Measurements from ENCODE around the gene VSX2. TPM values are rescaled to one million over a fixed set of nuclear protein-coding genes. Genes with fewer than 3 reads are reported as not detected.

VSX2 gene
- total RNA-seq, 2 donors from 2014 or later: not detected

DNA sequence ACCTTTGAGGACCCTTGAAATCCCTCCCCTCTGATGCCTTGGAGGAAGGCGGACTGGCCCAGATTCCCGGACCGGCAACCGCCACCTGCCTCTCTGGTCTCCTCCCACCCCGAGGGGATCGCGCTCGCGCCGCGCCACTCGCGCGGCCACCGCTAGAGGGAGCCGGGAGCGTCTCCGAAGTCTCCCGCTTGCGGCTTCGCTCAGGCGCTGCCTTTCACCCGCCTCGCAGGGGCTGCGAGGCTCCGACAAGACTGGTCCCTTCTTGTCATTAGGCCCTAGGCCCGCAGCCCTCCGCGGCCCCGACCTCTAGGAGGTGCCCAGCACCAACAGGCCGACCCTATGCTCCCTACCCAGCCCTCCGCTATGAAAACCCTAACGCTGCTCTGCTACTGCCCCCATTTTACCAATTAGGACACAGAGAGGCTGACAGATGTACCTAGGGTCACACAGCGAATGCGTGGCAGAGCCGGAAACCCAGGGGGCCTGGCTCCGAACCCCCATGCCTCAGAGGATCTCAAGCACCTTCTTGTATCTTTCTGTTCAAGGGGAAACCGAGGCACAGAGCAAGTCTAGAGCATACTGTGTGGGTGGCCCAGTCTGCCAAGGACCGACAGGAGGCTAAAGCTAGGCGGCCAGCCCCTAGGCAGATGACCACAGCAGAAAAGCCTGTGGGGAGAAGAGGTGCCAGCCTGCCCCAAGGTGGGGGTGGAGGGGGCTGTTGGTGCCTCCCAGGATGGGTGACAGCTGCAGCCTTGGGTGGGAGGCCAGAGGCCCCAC is 21.4 kb upstream of the VSX2 start:
- Mint-ChIP-seq H3K27ac (no peak overlapping the region), H3K36me3 (no peaks in the 10 kb centered on the region)
- peak; percentile 67 to 88 for DNase-seq (ENCODE audit: low spot score in 2 of 2)

DNA sequence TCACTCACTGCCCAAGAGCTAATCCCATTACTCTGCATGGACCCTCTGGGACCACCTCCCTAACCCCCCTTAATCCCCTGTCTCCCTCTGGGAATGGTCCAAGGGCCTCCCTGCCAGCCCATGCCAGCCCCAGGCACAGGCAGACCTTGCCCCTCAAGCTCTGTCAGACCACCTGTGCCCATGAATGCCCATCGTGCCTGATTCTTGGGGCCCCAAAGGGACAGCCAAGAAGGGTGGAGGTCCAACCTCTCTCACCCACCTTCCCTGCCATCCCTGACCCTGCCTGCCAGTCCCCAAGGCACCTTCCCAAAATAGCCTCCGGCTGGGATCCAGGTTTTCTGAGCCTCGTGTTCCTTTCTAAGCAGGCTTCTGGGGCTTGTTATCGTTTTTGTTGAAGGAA is 20.8 kb upstream of the VSX2 start:
- Mint-ChIP-seq H3K36me3 (no peaks in the 10 kb centered on the region), H3K9me3 (no peaks in the 10 kb centered on the region), H3K27ac (no peak overlapping the region)
- no peak for DNase-seq (ENCODE audit: low spot score in 2 of 2)
- no peak for ATAC-seq

More for the DNA sequence above, 21.4 kb upstream of the VSX2 start:
- peak; percentile 89 to 94 for ATAC-seq
- H3K9me3 Mint-ChIP-seq: no peaks in the 10 kb centered on the region

DNA sequence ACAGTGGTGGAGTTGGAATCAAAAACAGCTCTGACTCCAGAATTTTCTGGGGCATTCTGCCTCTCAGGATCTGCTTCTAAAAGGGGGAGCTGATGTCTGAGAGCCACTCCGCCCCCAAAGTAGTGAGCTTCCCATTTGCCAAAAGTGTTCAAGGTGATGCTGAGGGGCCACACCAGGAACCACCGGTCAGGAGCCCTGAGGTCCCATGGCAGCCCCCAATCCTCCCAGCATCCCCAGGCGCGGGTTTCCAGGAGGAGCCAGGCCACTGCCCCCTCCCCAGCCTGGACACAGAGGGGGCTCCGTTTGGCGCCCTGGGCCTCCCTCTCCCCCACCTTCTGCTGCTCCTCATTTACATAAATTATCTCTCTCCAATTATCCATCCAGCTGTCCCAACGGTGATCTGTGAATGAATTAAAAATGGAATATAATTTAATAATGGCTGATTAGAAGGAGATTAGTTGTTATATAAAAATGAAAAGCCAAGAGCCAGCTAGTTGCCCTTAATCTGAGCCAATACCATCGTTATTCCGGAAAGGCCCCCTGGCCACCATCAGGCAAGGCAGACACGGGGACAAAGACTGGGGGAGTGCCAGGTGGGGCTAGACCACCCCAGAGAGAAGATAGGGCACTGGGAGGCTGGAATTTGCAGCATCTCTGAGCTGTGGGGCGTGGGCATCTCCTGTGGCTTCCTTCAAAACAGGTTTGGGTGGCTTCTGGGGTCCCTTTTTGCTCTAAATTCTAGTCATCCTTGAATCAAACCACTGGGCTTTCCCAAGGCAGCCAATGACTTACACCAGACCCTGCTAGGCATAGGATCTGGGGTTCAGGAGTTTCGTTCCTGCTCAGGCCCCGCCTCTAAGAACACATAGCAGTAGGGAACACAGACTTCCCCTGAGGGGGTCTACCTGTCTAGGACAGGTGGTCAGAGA is 19.7 kb upstream of the VSX2 start:
- Mint-ChIP-seq H3K9me3 (no peaks in the 10 kb centered on the region), H3K27ac (no peak overlapping the region), H3K36me3 (no peaks in the 10 kb centered on the region)
- DNase-seq (ENCODE audit: low spot score in 2 of 2): no peak
- no peak for ATAC-seq

DNA sequence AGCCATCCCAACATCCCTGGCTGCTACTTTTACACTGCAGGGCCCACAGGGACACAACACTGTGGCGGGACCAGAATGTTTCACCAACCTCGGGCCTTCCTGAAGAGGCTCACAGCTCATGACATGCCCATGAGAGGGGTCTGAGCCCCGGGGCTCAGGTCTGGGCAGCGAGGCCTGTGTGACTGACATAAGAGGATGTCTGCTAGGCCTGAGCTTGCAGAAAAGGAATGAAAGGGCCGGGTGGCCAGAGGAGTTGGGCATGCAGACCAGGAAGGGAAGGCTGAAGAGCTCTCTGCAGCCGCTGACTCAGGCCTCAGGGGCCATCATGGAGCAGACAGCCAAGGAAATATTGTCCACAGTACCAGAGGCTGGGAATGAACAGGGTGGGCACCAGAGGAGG is 18.3 kb upstream of the VSX2 start:
- Mint-ChIP-seq H3K9me3 (no peaks in the 10 kb centered on the region), H3K27ac (no peak overlapping the region), H3K36me3 (no peaks in the 10 kb centered on the region)
- ATAC-seq (no peak), DNase-seq (ENCODE audit: low spot score in 2 of 2) (no peak)

DNA sequence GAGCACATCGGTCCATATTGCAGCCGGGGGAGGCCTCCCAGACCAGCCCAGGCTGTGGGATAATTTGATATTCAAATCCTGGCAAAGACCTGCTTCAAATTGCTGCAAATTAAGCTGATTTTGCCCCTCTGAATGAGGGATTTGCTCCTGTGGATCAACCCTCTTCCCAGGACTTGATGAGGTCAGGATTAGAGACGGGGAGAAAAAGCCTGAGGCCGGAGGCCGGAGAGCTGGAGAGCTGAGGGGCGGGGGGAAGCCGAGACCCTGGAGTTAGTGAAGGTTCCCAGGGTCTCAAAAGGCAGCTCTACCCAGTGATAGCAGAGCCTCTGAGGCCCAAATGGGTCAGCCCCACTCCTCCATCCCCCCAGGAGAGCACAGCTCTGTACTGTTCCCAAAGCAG is 17.5 kb upstream of the VSX2 start:
- H3K9me3 Mint-ChIP-seq: no peaks in the 10 kb centered on the region
- DNase-seq (ENCODE audit: low spot score in 2 of 2): no peak
- no peak for ATAC-seq
- no peak overlapping the region for H3K27ac Mint-ChIP-seq
- no peaks in the 10 kb centered on the region for H3K36me3 Mint-ChIP-seq

DNA sequence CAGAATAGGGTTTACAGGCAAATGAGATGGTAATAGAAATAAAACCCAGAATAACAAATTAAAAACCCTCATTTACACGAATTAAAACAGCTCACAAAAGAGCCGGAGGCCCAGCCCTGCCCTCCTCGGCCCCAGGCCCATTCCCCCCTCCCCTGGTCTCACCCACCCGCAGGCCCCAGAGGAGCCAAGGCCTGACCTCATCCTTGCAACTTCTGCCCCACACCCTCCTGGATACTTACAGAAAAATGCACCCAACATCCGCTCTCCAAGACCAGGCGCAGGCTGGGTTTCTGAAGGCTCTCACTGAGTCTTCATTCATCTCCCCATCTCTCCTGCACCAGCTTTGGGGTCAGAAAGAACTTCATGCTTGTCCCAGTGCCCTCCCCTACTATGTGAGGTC is 16.2 kb upstream of the VSX2 start:
- peak in 1 of 2 donors; percentile 21 for DNase-seq (ENCODE audit: low spot score in 2 of 2)
- Mint-ChIP-seq H3K36me3 (no peaks in the 10 kb centered on the region), H3K27ac (no peak overlapping the region), H3K9me3 (no peaks in the 10 kb centered on the region)
- no peak for ATAC-seq

DNA sequence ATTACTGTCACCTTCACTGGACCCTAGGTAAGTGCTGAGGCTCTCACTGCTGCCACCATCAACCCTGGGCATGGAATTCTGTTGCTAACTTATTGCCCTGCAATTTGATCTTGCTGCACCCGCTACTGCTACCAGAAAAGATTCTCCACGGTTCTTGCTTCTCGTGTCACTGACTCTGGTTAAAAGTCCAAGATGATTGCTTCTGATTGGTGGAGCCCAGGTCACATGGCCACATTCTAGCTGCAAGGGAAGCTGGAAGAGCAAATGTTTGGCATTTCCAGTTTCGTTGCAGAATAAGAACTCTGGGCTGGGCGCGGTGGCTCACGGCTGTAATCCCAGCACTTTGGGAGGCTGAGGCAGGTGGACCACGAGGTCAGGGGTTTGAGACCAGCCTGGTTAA is 7.5 kb upstream of the VSX2 start:
- Mint-ChIP-seq H3K36me3 (peaks cover 9 to 18% of the 10 kb centered on the region in 2 donors), H3K9me3 (peaks cover 7 to 8% of the 10 kb centered on the region in 2 donors), H3K27ac (no peak overlapping the region)
- DNase-seq (ENCODE audit: low spot score in 2 of 2): no peak
- ATAC-seq: no peak

DNA sequence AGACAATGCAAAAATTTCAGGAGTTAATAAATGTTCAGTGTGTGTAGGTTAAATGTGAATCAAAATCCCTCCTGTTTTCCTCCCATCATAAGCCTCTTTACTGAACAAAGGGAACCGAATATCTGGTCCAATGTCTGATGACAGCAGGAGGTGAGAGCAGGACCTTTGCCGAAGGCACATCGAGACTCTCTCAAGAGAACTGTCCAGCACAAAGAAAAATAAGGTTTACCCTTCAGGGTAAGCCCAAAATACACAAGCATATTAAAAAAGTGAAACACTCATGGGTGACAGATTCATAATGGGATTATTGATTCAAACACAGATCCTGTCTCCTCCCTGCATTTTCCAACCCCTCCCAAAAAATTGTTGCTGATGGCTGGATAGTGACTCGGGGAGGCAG is 4.2 kb upstream of the VSX2 start:
- Mint-ChIP-seq H3K36me3 (peaks cover 9 to 18% of the 10 kb centered on the region in 2 donors), H3K27ac (no peak overlapping the region), H3K9me3 (peaks cover 7 to 8% of the 10 kb centered on the region in 2 donors)
- DNase-seq (ENCODE audit: low spot score in 2 of 2) (no peak), ATAC-seq (no peak)

DNA sequence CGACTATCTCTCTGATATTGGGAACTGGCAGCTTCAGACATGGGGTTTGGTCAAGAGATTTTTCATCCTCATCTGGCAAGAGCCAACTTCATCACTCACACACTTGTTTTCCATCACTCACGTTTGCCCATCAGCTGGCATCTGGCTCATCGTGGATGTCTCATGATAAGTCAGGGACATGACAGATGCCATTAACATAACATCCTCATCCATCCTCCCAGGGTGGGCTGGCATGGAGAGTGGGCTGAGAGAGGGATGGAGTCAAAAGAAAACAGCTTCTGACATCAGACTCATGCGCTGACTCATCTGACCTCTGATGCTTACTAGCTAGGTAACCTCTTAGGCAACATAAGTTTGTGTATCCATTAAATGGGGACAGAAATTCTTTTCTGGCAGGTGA is 1.8 kb upstream of the VSX2 start:
- Mint-ChIP-seq H3K9me3 (peaks cover under 1% of the 10 kb centered on the region in 2 donors), H3K36me3 (peaks cover 1% of the 10 kb centered on the region in 2 donors), H3K27ac (no peak overlapping the region)
- DNase-seq (ENCODE audit: low spot score in 2 of 2) (no peak), ATAC-seq (no peak)

DNA sequence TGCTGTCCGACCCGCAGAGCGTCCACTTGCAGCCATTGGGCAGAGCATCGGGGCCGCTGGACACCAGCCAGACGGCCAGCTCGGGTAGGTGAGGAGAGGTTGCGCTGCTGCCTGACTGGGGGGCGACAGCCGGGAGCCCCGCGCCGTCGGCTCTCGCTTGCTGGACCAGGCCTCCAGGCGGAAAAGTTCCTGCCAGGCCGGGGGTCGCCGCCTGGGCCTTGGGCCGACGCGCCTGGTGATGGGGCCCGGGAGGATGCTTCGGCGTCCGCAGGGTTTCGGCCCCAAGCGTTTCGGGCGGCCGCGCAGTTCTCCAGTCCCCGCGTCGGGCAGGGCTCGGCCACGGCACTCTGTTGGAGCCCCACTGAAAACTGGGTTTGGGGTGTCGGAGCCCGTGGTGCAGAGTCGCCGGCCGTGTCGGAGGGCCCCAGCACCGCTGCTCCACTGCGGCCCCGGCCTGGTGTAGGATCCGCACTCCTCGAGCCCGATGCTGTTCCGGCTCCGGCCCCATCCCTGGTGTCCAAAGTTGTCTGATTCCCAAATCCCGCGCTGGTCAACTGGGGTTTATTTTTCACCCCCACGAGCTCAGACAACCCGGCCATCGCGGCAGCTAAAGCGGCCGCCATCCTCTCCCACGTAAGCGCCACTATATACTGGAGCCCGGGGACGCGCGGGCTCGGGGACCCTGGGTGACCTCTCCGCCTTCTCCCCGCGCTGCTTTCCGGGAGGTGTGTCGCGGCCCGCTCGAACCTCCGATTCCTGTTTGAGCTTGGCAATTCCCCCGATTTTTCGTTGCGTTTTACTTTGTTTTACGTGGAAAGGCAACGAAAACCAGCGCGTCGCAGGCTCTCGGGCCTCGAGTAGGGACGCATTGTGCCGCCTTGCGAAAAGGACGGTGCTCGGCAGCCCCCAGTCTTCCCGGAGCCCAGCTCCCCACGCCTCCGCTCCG is 872 bp downstream of the VSX2 start:
- no peaks in the 10 kb centered on the region for H3K9me3 Mint-ChIP-seq
- DNase-seq (ENCODE audit: low spot score in 2 of 2) (no peak), ATAC-seq (no peak)
- no peak overlapping the region for H3K27ac Mint-ChIP-seq
- no peaks in the 10 kb centered on the region for H3K36me3 Mint-ChIP-seq

DNA sequence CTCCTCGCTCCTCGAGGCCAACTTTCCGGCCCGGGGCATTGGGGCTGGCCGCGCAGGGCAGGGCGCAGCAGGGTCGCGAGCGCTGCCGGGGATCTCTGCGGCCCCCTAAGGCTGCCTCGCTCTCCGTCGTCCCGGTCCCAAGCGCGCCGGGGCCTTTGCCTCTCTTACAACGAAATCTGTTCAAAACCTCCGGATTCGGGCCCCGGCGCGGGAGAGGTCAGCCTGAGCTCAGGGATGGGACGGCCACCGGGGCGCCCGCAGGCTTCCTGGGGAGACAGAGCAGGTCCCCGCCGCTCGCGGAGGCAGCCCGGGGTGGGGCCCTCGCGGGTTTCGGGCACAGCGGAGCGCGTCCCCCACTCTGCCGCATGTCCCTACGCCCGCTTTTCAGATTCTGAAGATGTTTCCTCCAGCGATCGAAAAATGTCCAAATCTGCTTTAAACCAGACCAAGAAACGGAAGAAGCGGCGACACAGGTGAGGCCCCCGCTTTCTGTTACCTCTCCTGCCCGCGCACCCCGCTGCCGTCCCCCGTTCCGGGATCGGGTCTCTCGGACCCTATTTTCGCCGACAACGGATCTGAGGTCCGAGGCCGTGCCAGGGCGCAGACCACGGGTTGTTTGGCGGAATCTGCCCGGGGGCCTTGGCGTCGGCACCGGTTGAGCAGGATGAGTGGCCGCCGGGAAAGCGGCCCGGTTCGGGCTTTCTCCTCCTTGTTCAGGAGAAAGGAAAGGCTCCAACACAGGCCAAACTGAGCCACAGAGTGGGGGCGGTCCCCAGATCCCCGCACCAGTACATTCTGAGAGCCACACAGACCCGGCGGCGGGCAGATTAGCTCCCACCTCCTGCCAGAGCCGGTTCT is 1.8 kb downstream of the VSX2 start:
- ATAC-seq (peak; percentile 20 to 31), DNase-seq (ENCODE audit: low spot score in 2 of 2) (peak in 1 of 2 donors; percentile 26)
- no peaks in the 10 kb centered on the region for H3K9me3 Mint-ChIP-seq
- no peak overlapping the region for H3K27ac Mint-ChIP-seq
- H3K36me3 Mint-ChIP-seq: no peaks in the 10 kb centered on the region

DNA sequence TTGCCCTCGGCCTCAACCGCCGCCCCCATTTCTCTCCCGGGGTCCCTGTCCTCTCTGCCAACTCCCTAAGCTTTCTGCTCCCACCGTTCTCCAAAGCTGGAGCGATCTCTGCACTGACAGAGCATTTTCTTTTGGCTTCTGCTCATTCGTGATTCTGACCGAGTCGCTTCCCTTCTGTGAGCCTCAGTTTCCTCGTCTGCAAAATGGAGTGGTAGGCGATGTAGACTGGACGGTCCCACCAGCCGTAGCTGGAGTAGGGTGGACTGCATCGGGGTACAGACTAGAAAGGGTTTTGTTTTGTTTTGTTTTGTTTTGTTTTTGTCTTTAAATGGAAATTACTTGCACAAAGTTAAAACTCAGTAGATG is 2.4 kb downstream of the VSX2 start:
- DNase-seq (ENCODE audit: low spot score in 2 of 2) (no peak), ATAC-seq (no peak)
- Mint-ChIP-seq H3K36me3 (no peaks in the 10 kb centered on the region), H3K27ac (no peak overlapping the region), H3K9me3 (no peaks in the 10 kb centered on the region)

DNA sequence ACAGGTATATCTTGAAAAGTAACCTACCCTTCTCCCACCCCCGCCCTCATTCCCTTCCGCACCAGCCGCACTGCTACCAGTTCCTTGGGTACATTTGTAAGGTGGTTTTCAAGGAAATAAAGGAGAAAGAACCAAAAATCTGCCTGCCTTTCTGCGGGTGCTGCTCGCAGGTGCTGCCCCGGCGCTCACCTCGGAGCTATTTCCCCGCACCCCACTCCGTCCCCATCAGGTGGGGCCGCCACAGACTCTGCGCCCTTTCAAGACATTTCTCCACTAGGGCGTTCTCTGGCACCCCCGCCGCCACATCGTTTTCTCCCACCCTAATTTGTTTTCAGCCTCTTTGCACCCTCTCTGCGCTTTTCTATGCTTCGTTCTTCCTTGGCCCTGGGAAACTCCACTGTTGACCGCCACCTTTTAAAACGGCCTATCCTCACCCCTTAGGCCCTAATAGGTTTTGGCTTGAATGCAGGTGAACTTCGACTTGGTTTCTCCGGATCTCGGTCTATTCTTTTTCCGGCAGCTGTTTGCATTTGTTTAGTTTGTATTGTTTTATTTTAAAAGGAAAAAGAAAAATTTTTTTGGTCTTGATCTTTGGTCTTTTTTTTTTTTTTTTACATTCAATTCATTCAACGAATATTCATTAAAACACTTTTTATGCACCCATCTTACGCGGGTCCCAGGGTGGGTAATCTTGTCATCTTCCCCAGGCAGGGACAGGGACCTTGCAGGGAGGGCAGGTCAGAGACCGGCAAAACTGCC is 3.0 kb downstream of the VSX2 start:
- Mint-ChIP-seq H3K9me3 (no peaks in the 10 kb centered on the region), H3K27ac (no peak overlapping the region), H3K36me3 (no peaks in the 10 kb centered on the region)
- DNase-seq (ENCODE audit: low spot score in 2 of 2) (no peak), ATAC-seq (no peak)

DNA sequence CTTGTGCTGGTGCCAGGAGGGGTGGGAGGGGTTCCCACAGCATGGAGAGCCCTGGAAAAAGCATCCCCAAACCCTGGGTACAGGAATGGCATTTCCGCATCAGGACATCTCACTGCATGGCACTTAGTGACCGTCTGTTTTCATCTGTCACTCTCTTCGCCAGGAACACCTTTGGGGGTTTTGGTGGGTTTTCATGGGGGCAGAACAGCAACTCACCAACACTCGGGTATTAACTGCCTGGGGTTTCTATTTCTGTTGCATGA is 3.5 kb downstream of the VSX2 start:
- no peak for DNase-seq (ENCODE audit: low spot score in 2 of 2)
- no peaks in the 10 kb centered on the region for H3K9me3 Mint-ChIP-seq
- no peak overlapping the region for H3K27ac Mint-ChIP-seq
- no peak for ATAC-seq
- H3K36me3 Mint-ChIP-seq: no peaks in the 10 kb centered on the region

DNA sequence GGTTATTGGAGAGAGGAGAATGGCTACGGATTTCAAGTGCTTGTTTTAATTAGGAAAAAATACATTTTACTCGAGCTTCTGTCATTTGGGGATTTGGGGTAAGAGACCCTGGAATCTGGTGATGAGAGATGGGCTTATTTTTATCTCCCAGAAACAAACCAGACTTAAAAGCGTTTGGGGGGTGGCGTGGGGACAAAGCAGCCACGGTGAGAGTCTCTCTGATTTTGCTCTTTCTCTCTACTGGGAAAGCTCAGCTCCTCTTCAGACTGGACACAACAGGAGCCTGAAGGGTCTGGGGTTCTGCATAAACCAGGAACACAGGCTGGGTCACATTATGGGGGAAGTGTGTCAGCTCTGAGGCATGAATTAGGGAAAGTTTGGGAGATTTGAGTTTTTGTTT is 3.8 kb downstream of the VSX2 start:
- no peak for ATAC-seq
- H3K27ac Mint-ChIP-seq: no peak overlapping the region
- no peaks in the 10 kb centered on the region for H3K9me3 Mint-ChIP-seq
- no peak for DNase-seq (ENCODE audit: low spot score in 2 of 2)
- H3K36me3 Mint-ChIP-seq: no peaks in the 10 kb centered on the region
